GM12878 (cell line): Measurements from ENCODE around the gene LGI4. TPM values are rescaled to one million over a fixed set of nuclear protein-coding genes. Genes with fewer than 3 reads are reported as not detected.

Experiments used
- BHLHE40 ChIP-seq, 2 experiments: fragments of 450-650 bp in 1 of 2; IDR thresholded peaks; 2 replicates each; pipeline ENCODE4 v1.6.1; 2011 to 2017; ENCODE audit warnings: low read depth in 2 of 2, borderline replicate concordance in 1 of 2, improper control_type of control experiment in 1 of 2, low read length in 1 of 2, mild to moderate bottlenecking in 1 of 2
- CBFB ChIP-seq: IDR thresholded peaks from 2 replicates; pipeline ENCODE4 v1.6.1; 2016; ENCODE audit warnings: antibody characterized with exemption, low read depth
- CBX3 ChIP-seq: fragments of 200-600 bp; sonication (generic); IDR thresholded peaks from 2 replicates; pipeline ENCODE4 v1.6.1; 2016; ENCODE audit warnings: low read depth, borderline replicate concordance
- CBX5 ChIP-seq: sonication (generic); IDR thresholded peaks from 2 replicates; pipeline ENCODE4 v1.6.1; 2016; ENCODE audit warnings: low read depth, moderate library complexity, mild to moderate bottlenecking, inconsistent platforms
- CHD4 ChIP-seq: fragments of 200-600 bp; sonication (generic); IDR thresholded peaks from 2 replicates; pipeline ENCODE4 v1.6.1; 2016; ENCODE audit warnings: mild to moderate bottlenecking
- CREM ChIP-seq: IDR thresholded peaks from 2 replicates; pipeline ENCODE4 v1.6.1; 2014; ENCODE audit warnings: antibody characterized with exemption, low read depth
- EGR1 ChIP-seq, 2 experiments: IDR thresholded peaks; 1 replicate in 1 of 2; 2 replicates in 1 of 2; pipeline ENCODE4 v1.6.1; 2011 to 2012; ENCODE audit warnings: low read depth in 2 of 2, low read length in 2 of 2, borderline replicate concordance in 1 of 2, mild to moderate bottlenecking in 1 of 2, moderate library complexity in 1 of 2
- ETV6 ChIP-seq, 2 experiments: fragments of 450-650 bp in 1 of 2; IDR thresholded peaks in 1 of 2; conservative IDR thresholded peaks in 1 of 2; 2 replicates each; pipeline ENCODE4 v1.6.1; 2014; ENCODE audit warnings: antibody characterized with exemption in 1 of 2, borderline replicate concordance in 1 of 2, low read depth in 1 of 2, mild to moderate bottlenecking in 1 of 2, moderate library complexity in 1 of 2
- HDGF ChIP-seq: fragments of 450-650 bp; IDR thresholded peaks from 2 replicates; pipeline ENCODE4 v1.6.1; 2016; ENCODE audit warnings: antibody characterized with exemption
- IKZF1 ChIP-seq: fragments of 450-650 bp; conservative IDR thresholded peaks from 2 replicates; pipeline ENCODE4 v1.6.1; 2017; ENCODE audit warnings: antibody characterized with exemption, mild to moderate bottlenecking
- KLF5 ChIP-seq: fragments of 450-650 bp; IDR thresholded peaks from 2 replicates; pipeline ENCODE4 v1.6.1; 2014; ENCODE audit warnings: mild to moderate bottlenecking; ENCODE audit not compliant: partially characterized antibody
- LARP7 ChIP-seq: fragments of 450-650 bp; IDR thresholded peaks from 2 replicates; pipeline ENCODE4 v1.6.1; 2017; ENCODE audit warnings: mild to moderate bottlenecking
- MXI1 ChIP-seq: fragments of 150-350 bp; IDR thresholded peaks from 2 replicates; pipeline ENCODE4 v1.6.1; 2011; ENCODE audit warnings: low read depth, mild to moderate bottlenecking, inconsistent platforms, low read length, improper control_type of control experiment
- NKRF ChIP-seq: fragments of 450-650 bp; conservative IDR thresholded peaks from 2 replicates; pipeline ENCODE4 v1.6.1; 2017; ENCODE audit warnings: mild to moderate bottlenecking, moderate library complexity
- PAX8 ChIP-seq: fragments of 450-650 bp; IDR thresholded peaks from 2 replicates; pipeline ENCODE4 v1.6.1; 2017; ENCODE audit warnings: mild to moderate bottlenecking, moderate library complexity
- RAD21 ChIP-seq: IDR thresholded peaks from 2 replicates; pipeline ENCODE4 v1.6.1; 2011; ENCODE audit warnings: mild to moderate bottlenecking, low read depth, low read length, moderate library complexity; ENCODE audit not compliant: insufficient read depth
- RBBP5 ChIP-seq: fragments of 200-600 bp; sonication (generic); conservative IDR thresholded peaks from 2 replicates; pipeline ENCODE4 v1.6.1; 2016
- SMAD1 ChIP-seq: fragments of 450-650 bp; IDR thresholded peaks from 2 replicates; pipeline ENCODE4 v1.6.1; 2018; ENCODE audit warnings: mild to moderate bottlenecking, low read depth; ENCODE audit not compliant: partially characterized antibody
- SREBF1 ChIP-seq: IDR thresholded peaks from 2 replicates; pipeline ENCODE4 v1.6.1; 2012; ENCODE audit warnings: mild to moderate bottlenecking, low read length
- SUPT20H ChIP-seq: IDR thresholded peaks from 2 replicates; pipeline ENCODE4 v1.6.1; 2011; ENCODE audit warnings: low read depth, mild to moderate bottlenecking, low read length, moderate library complexity, borderline replicate concordance; ENCODE audit not compliant: control insufficient read depth
- ZBTB11 ChIP-seq: fragments of 450-650 bp; formaldehyde crosslinking; IDR thresholded peaks from 2 replicates; pipeline ENCODE4 v1.5.0; 2022; ENCODE audit warnings: mild to moderate bottlenecking, missing genetic modification characterization
- polyA plus RNA-seq, 11 experiments: library from polyadenylated mRNA; depleted of rRNA in 4 of 11; unstranded in 6 of 11; stranded (reverse) in 5 of 11; fragments of >200 nt; fragmentation: Nextera tagmentation in 4 of 11; fragmentation: Illumina TruSeq in 1 of 11; extraction: Ambion mirVana in 4 of 11; extraction: Trizol in 1 of 11; gene quantifications; 1 replicate in 1 of 11; 2 replicates in 10 of 11; pipeline versions ENCODE4 v1.2.1 to v1.2.3, GENCODE V29; 2011 to 2016; ENCODE audit warnings: inconsistent platforms in 2 of 11, missing spikeins in 2 of 11, low read depth in 1 of 11
- total RNA-seq, 4 experiments: library from RNA; depleted of rRNA in 3 of 4; stranded (reverse); fragments of >200 nt in 3 of 4; fragmentation: Illumina TruSeq in 1 of 4; extraction: Trizol in 1 of 4; gene quantifications; 2 replicates each; pipeline versions ENCODE4 v1.2.1 to v1.2.3, GENCODE V29; 2013 to 2021
- TF ChIP-seq, protein P1 (sequence below): IDR thresholded peaks from 2 replicates; pipeline ENCODE4 v1.6.1; 2012; ENCODE audit warnings: low read depth, low read length, improper control_type of control experiment

The LGI4 gene
- total and polyA plus RNA-seq, 10 of the 15 experiments (the other 5 are each of a cell fraction or from before 2014, with no cell fraction given): 0.11 TPM; not detected in 9

- TF ChIP-seq KLF5: no peak
- TF ChIP-seq SUPT20H: no peak
- TF ChIP-seq CBX5: no peak
- TF ChIP-seq CBX3: no peak
- TF ChIP-seq CHD4: no peak
- TF ChIP-seq CREM: no peak
- no peak for TF ChIP-seq ETV6 (conservative IDR thresholded peaks at IDR 0.05 in 1 of 2, IDR thresholded peaks at IDR 0.05 in 1 of 2; ENCODE audit: borderline replicate concordance in 1 of 2, low read depth in 1 of 2)
- no peak for TF ChIP-seq RBBP5
- no peak for TF ChIP-seq BHLHE40 (IDR thresholded peaks at IDR 0.05; ENCODE audit: borderline replicate concordance in 1 of 2, low read depth in 2 of 2, low read length in 1 of 2)
- TF ChIP-seq LARP7: peak; percentile 53; the same call in 1 of the 2 replicates
- 0 out of 3 replicates have a peak, but pooled peaks of 1 of the 2 experiments have one; percentile 28 for TF ChIP-seq EGR1 (IDR thresholded peaks at IDR 0.05; ENCODE audit: borderline replicate concordance in 1 of 2, low read depth in 2 of 2, low read length in 2 of 2)
- TF ChIP-seq ZBTB11 (CRISPR knock-in tag): no peak
- no peak for TF ChIP-seq NKRF
- TF ChIP-seq, protein P1, sequence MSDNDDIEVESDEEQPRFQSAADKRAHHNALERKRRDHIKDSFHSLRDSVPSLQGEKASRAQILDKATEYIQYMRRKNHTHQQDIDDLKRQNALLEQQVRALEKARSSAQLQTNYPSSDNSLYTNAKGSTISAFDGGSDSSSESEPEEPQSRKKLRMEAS: no peak
- peak; percentile 40; the same call in 1 of the 2 replicates for TF ChIP-seq IKZF1
- no peak for TF ChIP-seq SREBF1
- TF ChIP-seq SMAD1: no peak
- TF ChIP-seq HDGF: peak; percentile 10; the same call in 1 of the 2 replicates
- no peak for TF ChIP-seq CBFB
- no peak for TF ChIP-seq PAX8
- TF ChIP-seq RAD21: peak; percentile 47
- peak; percentile 14; the same call in 1 of the 2 replicates for TF ChIP-seq MXI1
Observed at GRCh38 chr19:35140962-35141836, 6.3 kb upstream of the LGI4 start (continued).
